Common myeloid progenitor, CD34-positive (primary cell): Measurements from ENCODE around the gene TBCD.

Source experiments
- CTCF ChIA-PET: fragments of 350-600 bp; sonication (Branson Sonifier 250); formaldehyde crosslinking; loops from one replicate; lab custom pipeline; 2021; ENCODE audit warnings: antibody characterized with exemption; lab: Charles Lee
- POLR2A ChIA-PET: fragments of 350-600 bp; sonication (Branson Sonifier 250); formaldehyde crosslinking; loops from one replicate; lab custom pipeline; 2021; ENCODE audit warnings: antibody characterized with exemption; lab: Charles Lee
- DNase-seq, 3 donors: peaks; one replicate each; pipeline versions ENCODE4 v3.0.0 to v3.0.0-alpha.2; 2013
- H3K27ac ChIP-seq, 2 experiments: 1 replicate in 1 of 2; 2 replicates in 1 of 2; pipeline ENCODE4 v1.7.0; 2013; ENCODE audit warnings: inconsistent platforms in 2 of 2, low read length in 2 of 2, mild to moderate bottlenecking in 2 of 2, low read depth in 1 of 2, moderate library complexity in 1 of 2; ENCODE audit not compliant: severe bottlenecking in 2 of 2, insufficient read depth in 1 of 2, poor library complexity in 1 of 2
- H3K27me3 ChIP-seq, 5 experiments: replicated peaks in 2 of 5; 1 replicate in 3 of 5; 2 replicates in 2 of 5; pipeline versions ENCODE4 v1.6.1 to v1.7.0; 2013; ENCODE audit warnings: low read length in 4 of 5, mild to moderate bottlenecking in 2 of 5, moderate library complexity in 2 of 5, inconsistent platforms in 1 of 5; ENCODE audit not compliant: insufficient read depth in 5 of 5, control insufficient read depth in 4 of 5
- H3K36me3 ChIP-seq, 4 experiments: 1 replicate in 2 of 4; 2 replicates in 2 of 4; pipeline versions ENCODE4 v1.6.1 to v1.7.0; 2013; ENCODE audit warnings: low read length in 3 of 4, control low read depth in 1 of 4, mild to moderate bottlenecking in 1 of 4; ENCODE audit not compliant: control insufficient read depth in 4 of 4, insufficient read depth in 4 of 4
- H3K4me1 ChIP-seq, 4 experiments: 1 replicate in 3 of 4; 2 replicates in 1 of 4; pipeline versions ENCODE4 v1.6.1 to v1.7.1; 2013; ENCODE audit warnings: low read length in 3 of 4, mild to moderate bottlenecking in 3 of 4, control low read depth in 1 of 4, inconsistent platforms in 1 of 4, moderate library complexity in 1 of 4; ENCODE audit not compliant: control insufficient read depth in 4 of 4, insufficient read depth in 4 of 4; ENCODE audit errors: control extremely low read depth in 1 of 4
- H3K4me3 ChIP-seq, 7 experiments: 1 replicate in 4 of 7; 2 replicates in 3 of 7; pipeline versions ENCODE4 v1.5.1 to v1.7.0; 2013; ENCODE audit warnings: mild to moderate bottlenecking in 7 of 7, low read length in 6 of 7, moderate library complexity in 6 of 7, inconsistent platforms in 2 of 7, low read depth in 2 of 7, control low read depth in 1 of 7; ENCODE audit not compliant: insufficient read depth in 4 of 7, control insufficient read depth in 1 of 7; ENCODE audit errors: extremely low read depth in 1 of 7
- H3K9me3 ChIP-seq, 5 experiments: 1 replicate in 4 of 5; 2 replicates in 1 of 5; pipeline versions ENCODE4 v1.6.1 to v1.7.1; 2013; ENCODE audit warnings: low read length in 4 of 5, mild to moderate bottlenecking in 2 of 5, inconsistent platforms in 1 of 5, low read depth in 1 of 5, moderate library complexity in 1 of 5; ENCODE audit not compliant: control insufficient read depth in 4 of 5, insufficient read depth in 2 of 5; ENCODE audit errors: control extremely low read depth in 1 of 5
- WGBS: methylation state at CpG from one replicate; pipeline ENCODE4 v1.1.5; 2013; ENCODE audit not compliant: insufficient coverage; 5-methylcytosine and 5-hydroxymethylcytosine counted together

TBCD gene

DNA sequence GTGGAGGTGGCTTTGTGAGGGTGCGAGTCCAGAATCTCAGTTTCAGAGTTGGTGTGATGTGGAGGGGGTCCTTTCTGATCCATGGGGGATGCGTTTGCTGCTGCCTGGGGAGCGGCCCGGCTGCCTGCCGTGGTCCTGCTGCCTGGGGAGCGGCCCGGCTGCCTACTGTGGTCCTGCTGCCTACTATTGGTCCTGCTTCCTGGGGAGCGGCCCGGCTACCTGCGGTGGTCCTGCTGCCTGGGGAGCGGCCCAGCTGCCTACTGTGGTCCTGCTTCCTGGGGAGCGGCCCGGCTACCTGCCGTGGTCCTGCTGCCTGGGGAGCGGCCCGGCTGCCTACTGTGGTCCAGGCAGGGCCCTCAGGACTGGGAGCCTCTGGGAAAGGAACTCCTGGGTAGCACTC is 149.5 kb downstream of the TBCD start:
- WGBS: over 99% methylated on average over 12 of the region's 16 CpGs
- POLR2A ChIA-PET: no interaction called here

GRCh38 chr17:82901856-82902255 is 150.0 kb downstream of the TBCD start:
- H3K36me3 ChIP-seq: peaks cover 6 to 55% (median 33%) of the 10 kb centered on the region in 4 experiments
- CTCF ChIA-PET: interaction anchor here (1.1 kb wide), 1 partner anchor 10 kb away, joined by 4 read pairs; no protein-coding TSS in a partner anchor
- POLR2A ChIA-PET: no interaction called here

More for the DNA sequence above, 149.5 kb downstream of the TBCD start:
- Histone ChIP-seq H3K36me3 (peaks cover 3 to 51% (median 29%) of the 10 kb centered on the region in 4 experiments), H3K27me3 (no peaks in the 10 kb centered on the region), H3K4me3 (no peak overlapping the region), H3K27ac (no peak overlapping the region), H3K4me1 (no peaks in the 10 kb centered on the region), H3K9me3 (no peaks in the 10 kb centered on the region)
- DNase-seq: no peak
- CTCF ChIA-PET: interaction anchor here (1.1 kb wide), 1 partner anchor 11 kb away, joined by 4 read pairs; no protein-coding TSS in a partner anchor

GRCh38 chr17:82902972-82903874 is 151.4 kb downstream of the TBCD start:
- no peak for DNase-seq
- 96% methylated on average over 25 of the region's 37 CpGs for WGBS
- Histone ChIP-seq H3K27me3 (no peaks in the 10 kb centered on the region), H3K9me3 (no peaks in the 10 kb centered on the region), H3K27ac (no peak overlapping the region), H3K4me1 (no peaks in the 10 kb centered on the region), H3K4me3 (no peak overlapping the region), H3K36me3 (peaks cover 6 to 62% (median 39%) of the 10 kb centered on the region in 4 experiments)
- CTCF ChIA-PET: interaction anchor here (0.9 kb wide), 1 partner anchor 121 kb away, joined by 4 read pairs; no protein-coding TSS in a partner anchor
- POLR2A ChIA-PET: interaction anchor here (1.1 kb wide), 1 partner anchor 19 kb away, joined by 3 read pairs; no protein-coding TSS in a partner anchor

More at GRCh38 chr17:82901856-82902255, 150.0 kb downstream of the TBCD start:
- no peak for DNase-seq
- WGBS: 89% methylated on average over 14 of the region's 16 CpGs
- H3K27me3 ChIP-seq: no peaks in the 10 kb centered on the region
- H3K4me3 ChIP-seq: no peak overlapping the region
- no peak overlapping the region for H3K27ac ChIP-seq
- H3K9me3 ChIP-seq: no peaks in the 10 kb centered on the region
- no peaks in the 10 kb centered on the region for H3K4me1 ChIP-seq

- no peak overlapping the region for H3K4me3 ChIP-seq
- POLR2A ChIA-PET: no interaction called here
- H3K4me1 ChIP-seq: no peaks in the 10 kb centered on the region
- H3K36me3 ChIP-seq: peaks cover 4 to 65% (median 36%) of the 10 kb centered on the region in 4 experiments
- no peaks in the 10 kb centered on the region for H3K9me3 ChIP-seq
- DNase-seq: no peak
- CTCF ChIA-PET: no interaction called here
- H3K27me3 ChIP-seq: no peaks in the 10 kb centered on the region
- WGBS: 99% methylated on average over 9 of the region's 20 CpGs
- no peak overlapping the region for H3K27ac ChIP-seq
These were observed 153.3 kb downstream of the TBCD start for GRCh38 chr17:82905130-82905529.

GRCh38 chr17:82907797-82908542 is 156.1 kb downstream of the TBCD start:
- WGBS: 95% methylated on average over 13 of the region's 19 CpGs
- POLR2A ChIA-PET: interaction anchor here (0.6 to 0.8 kb wide), 2 partner anchors 22 to 130 kb away, joined by 3 to 4 read pairs; no protein-coding TSS in a partner anchor
- Histone ChIP-seq H3K4me1 (peaks cover 0 to 16% (median 12%) of the 10 kb centered on the region in 4 experiments), H3K9me3 (no peaks in the 10 kb centered on the region), H3K4me3 (no peak overlapping the region), H3K27ac (no peak overlapping the region), H3K36me3 (peaks cover 4 to 56% (median 27%) of the 10 kb centered on the region in 4 experiments), H3K27me3 (no peaks in the 10 kb centered on the region)
- peak in 1 of 3 donors; percentile 6 for DNase-seq
- CTCF ChIA-PET: interaction anchor here (0.8 to 1.5 kb wide), 4 partner anchors 10 to 240 kb away, joined by 3 to 5 read pairs (median 3); no protein-coding TSS in a partner anchor

- H3K36me3 ChIP-seq: peaks cover 4 to 57% (median 26%) of the 10 kb centered on the region in 4 experiments
- no peak overlapping the region for H3K27ac ChIP-seq
- no peak overlapping the region for H3K4me3 ChIP-seq
- POLR2A ChIA-PET: interaction anchor here (0.6 kb wide), 1 partner anchor 130 kb away, joined by 4 read pairs; no protein-coding TSS in a partner anchor
- H3K9me3 ChIP-seq: no peaks in the 10 kb centered on the region
- H3K27me3 ChIP-seq: no peaks in the 10 kb centered on the region
- 90% methylated on average over 10 of the region's 13 CpGs for WGBS
- peaks cover 0 to 16% (median 12%) of the 10 kb centered on the region in 4 experiments for H3K4me1 ChIP-seq
- CTCF ChIA-PET: interaction anchor here (0.8 to 1.5 kb wide), 4 partner anchors 9 to 130 kb away, joined by 3 to 5 read pairs (median 3); no protein-coding TSS in a partner anchor
- no peak for DNase-seq
These were observed 156.8 kb downstream of the TBCD start for GRCh38 chr17:82908543-82909160.
